Activated naive CD4-positive, alpha-beta T cell treated with anti-CD3 and anti-CD28 coated beads for 36 hours (primary cell): ENCODE measurements around the gene THSD8. TPM values are rescaled to one million over a fixed set of nuclear protein-coding genes. Genes with fewer than 3 reads are reported as not detected.

Source experiments
- microRNA-seq: library from miRNA; unstranded; fragments of <30 nt; microRNA quantifications from one replicate; pipeline ENCODE4 v1.2.0, GENCODE V29; 2022; ENCODE audit warnings: borderline microRNAs expressed, borderline replicate concordance
- total RNA-seq, 2 experiments: library from RNA; stranded (reverse); gene quantifications; one replicate each; pipeline ENCODE4 v1.2.3, GENCODE V29; 2021

THSD8 gene
- total RNA-seq, 2 experiments from 2014 or later = 41.4 to 43.2 TPM

Small RNAs within 50 kb of the gene (microRNA-seq; reads per million reads assigned to microRNA genes)
- gene MIR5684 (not detected), gene MIR6794 (not detected)

Other genes with a start within 250 kb of the THSD8 start
- 1 to 10 TPM; 3.9 to 5.0 TPM for gene ZNF490, start 191.3 kb upstream of the THSD8 start, total RNA-seq
- 10 to 100 TPM; 11.2 to 11.9 TPM for gene ZNF791, start 191.1 kb upstream of the THSD8 start, total RNA-seq
- 100 to 1,000 TPM; 120 to 131 TPM for gene MAN2B1, start 135.3 kb upstream of the THSD8 start, total RNA-seq
- 10 to 100 TPM; 14.9 to 16.2 TPM for gene WDR83, start 135.3 kb upstream of the THSD8 start, total RNA-seq
- 100 to 1,000 TPM; 131 to 149 TPM for gene DHPS, start 120.2 kb upstream of the THSD8 start, total RNA-seq
- gene GNG14, start 114.1 kb upstream of the THSD8 start, total RNA-seq = not detected
- 1 to 10 TPM; 7.2 to 8.7 TPM for gene FBXW9, start 105.4 kb upstream of the THSD8 start, total RNA-seq
- gene TNPO2, start 78.1 kb upstream of the THSD8 start, total RNA-seq = 10 to 100 TPM; 80.7 to 81.1 TPM
- 100 to 1,000 TPM; 119 to 126 TPM for gene TRIR, start 67.4 kb upstream of the THSD8 start, total RNA-seq
- gene GET3, start 64.6 kb upstream of the THSD8 start, total RNA-seq = 10 to 100 TPM; 47.7 TPM
- gene BEST2, start 50.3 kb upstream of the THSD8 start, total RNA-seq = not detected
- gene HOOK2, start 26.5 kb upstream of the THSD8 start, total RNA-seq = 10 to 100 TPM; 14.0 to 14.9 TPM
- gene JUNB, start 10.6 kb upstream of the THSD8 start, total RNA-seq = 100 to 1,000 TPM; 292 to 296 TPM
- gene PRDX2, start 269 bp upstream of the THSD8 start, total RNA-seq = 100 to 1,000 TPM; 237 to 249 TPM
- gene RNASEH2A, start 4.5 kb downstream of the THSD8 start, total RNA-seq = 10 to 100 TPM; 54.8 to 55.6 TPM
- not detected for gene RTBDN, start 32.5 kb downstream of the THSD8 start, total RNA-seq
- gene MAST1, start 36.4 kb downstream of the THSD8 start, total RNA-seq = 1 to 10 TPM; 1.2 to 1.5 TPM
- gene DNASE2, start 79.4 kb downstream of the THSD8 start, total RNA-seq = 10 to 100 TPM; 30.9 to 31.6 TPM
- under 1 TPM; 0.17 to 0.21 TPM for gene KLF1, start 85.1 kb downstream of the THSD8 start, total RNA-seq
- gene GCDH, start 89.1 kb downstream of the THSD8 start, total RNA-seq = 10 to 100 TPM; 36.3 to 38.3 TPM
- gene SYCE2, start 117.2 kb downstream of the THSD8 start, total RNA-seq = 1 to 10 TPM; 3.4 to 5.4 TPM
- 10 to 100 TPM; 77.9 to 82.8 TPM for gene FARSA, start 131.6 kb downstream of the THSD8 start, total RNA-seq
- 100 to 1,000 TPM; 407 to 431 TPM for gene CALR, start 136.5 kb downstream of the THSD8 start, total RNA-seq
- gene RAD23A, start 143.8 kb downstream of the THSD8 start, total RNA-seq = 100 to 1,000 TPM; 219 to 223 TPM
- gene GADD45GIP1, start 155.2 kb downstream of the THSD8 start, total RNA-seq = 10 to 100 TPM; 27.4 to 28.6 TPM
- gene DAND5, start 167.5 kb downstream of the THSD8 start, total RNA-seq = not detected
- gene NFIX, start 193.4 kb downstream of the THSD8 start, total RNA-seq = 1 to 10 TPM; 6.2 to 6.4 TPM